Measurements from ENCODE around the gene PANK3. TPM values are rescaled to one million over a fixed set of nuclear protein-coding genes. Genes with fewer than 3 reads are reported as not detected.
"Not testable (repeated sequence)": the region's sequence is repeated elsewhere in the genome, so short reads cannot be mapped to it uniquely, and the experiment has no call there.

Gene PANK3
- total RNA-seq, 1 experiment from 2014 or later: 99.6 TPM

DNA sequence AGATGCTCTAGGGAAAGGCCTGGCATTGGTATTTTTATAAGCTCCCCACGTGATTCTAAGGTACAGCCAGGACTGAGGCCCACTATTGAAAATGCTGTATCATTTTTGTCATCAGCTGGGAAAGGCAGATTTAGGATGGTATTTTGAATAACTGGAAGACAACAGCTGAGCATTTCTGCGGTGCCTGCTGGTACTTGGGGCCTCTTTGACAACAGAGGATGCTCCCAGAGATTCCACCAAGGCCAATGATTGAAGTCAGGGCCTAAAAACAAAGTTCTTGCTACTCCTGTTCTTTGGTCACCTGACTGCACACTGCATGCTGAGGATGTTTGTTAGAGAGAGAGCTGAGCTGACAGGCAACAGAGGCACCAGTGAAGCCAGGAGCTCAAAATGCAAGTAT is 42.0 kb downstream of the PANK3 start:
- intact Hi-C loops (cut with micrococcal nuclease; ENCODE audit: unreplicated experiment): no loop called here
- Histone ChIP-seq H3K4me1 (no peaks in the 10 kb centered on the region), H3K27me3 (replicated peaks; ENCODE audit: control insufficient read depth, insufficient read depth, low read length) (no peaks in the 10 kb centered on the region), H3K9me3 (no peaks in the 10 kb centered on the region), H3K36me3 (ENCODE audit: control insufficient read depth, insufficient read depth, low read length) (no peaks in the 10 kb centered on the region), H3K4me3 (ENCODE audit: low read depth, low read length) (no peak overlapping the region)
- no TSS peak for BruUV-seq (replicated peaks)
- H3K4me3 Mint-ChIP-seq (ENCODE audit: unreplicated experiment): no peak overlapping the region
- POLR2A ChIA-PET: no interaction called here
- no peak overlapping the region for H3K27ac Mint-ChIP-seq (ENCODE audit: unreplicated experiment)
- no peaks in the 10 kb centered on the region for H3K4me1 Mint-ChIP-seq (ENCODE audit: low read depth, unreplicated experiment)
- no peaks in the 10 kb centered on the region for H3K9me3 Mint-ChIP-seq (ENCODE audit: unreplicated experiment)
- H3K36me3 Mint-ChIP-seq (ENCODE audit: insufficient read depth, unreplicated experiment): no peaks in the 10 kb centered on the region
- TF ChIP-seq, protein P1, sequence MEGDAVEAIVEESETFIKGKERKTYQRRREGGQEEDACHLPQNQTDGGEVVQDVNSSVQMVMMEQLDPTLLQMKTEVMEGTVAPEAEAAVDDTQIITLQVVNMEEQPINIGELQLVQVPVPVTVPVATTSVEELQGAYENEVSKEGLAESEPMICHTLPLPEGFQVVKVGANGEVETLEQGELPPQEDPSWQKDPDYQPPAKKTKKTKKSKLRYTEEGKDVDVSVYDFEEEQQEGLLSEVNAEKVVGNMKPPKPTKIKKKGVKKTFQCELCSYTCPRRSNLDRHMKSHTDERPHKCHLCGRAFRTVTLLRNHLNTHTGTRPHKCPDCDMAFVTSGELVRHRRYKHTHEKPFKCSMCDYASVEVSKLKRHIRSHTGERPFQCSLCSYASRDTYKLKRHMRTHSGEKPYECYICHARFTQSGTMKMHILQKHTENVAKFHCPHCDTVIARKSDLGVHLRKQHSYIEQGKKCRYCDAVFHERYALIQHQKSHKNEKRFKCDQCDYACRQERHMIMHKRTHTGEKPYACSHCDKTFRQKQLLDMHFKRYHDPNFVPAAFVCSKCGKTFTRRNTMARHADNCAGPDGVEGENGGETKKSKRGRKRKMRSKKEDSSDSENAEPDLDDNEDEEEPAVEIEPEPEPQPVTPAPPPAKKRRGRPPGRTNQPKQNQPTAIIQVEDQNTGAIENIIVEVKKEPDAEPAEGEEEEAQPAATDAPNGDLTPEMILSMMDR (IDR thresholded peaks at IDR 0.05; ENCODE audit: insufficient read depth in 1 of 2, low read depth in 1 of 2, low read length in 1 of 2, severe bottlenecking in 1 of 2, unreplicated experiment in 1 of 2): no peak
- H3K27me3 Mint-ChIP-seq (ENCODE audit: insufficient read depth, unreplicated experiment): no peaks in the 10 kb centered on the region
- CTCF ChIA-PET: no interaction called here
- no peak for DNase-seq

DNA sequence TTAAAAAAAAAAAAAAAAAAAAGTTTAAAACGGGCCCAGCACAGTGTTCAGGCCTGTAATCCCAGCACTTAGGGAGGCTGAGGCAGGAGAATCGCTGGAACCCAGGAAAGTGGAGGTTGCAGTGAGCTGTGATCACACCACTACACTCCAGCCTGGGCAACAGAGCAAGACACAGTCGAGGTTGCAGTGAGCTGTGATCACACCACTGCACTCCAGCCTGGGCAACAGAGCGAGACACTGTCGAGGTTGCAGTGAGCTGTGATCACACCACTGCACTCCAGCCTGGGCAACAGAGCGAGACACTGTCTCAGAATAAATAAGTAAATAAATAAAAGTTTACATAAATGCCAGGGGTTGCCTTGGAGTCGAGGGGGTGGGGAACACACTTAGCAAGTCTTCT is 44.8 kb downstream of the PANK3 start:
- ChIA-PET POLR2A (interaction anchor here (0.8 kb wide), 1 partner anchor 33 kb away, joined by 3 read pairs; no protein-coding TSS in a partner anchor), CTCF (interaction anchor here (0.6 kb wide), 2 partner anchors 273 to 679 kb away, joined by 3 read pairs; no protein-coding TSS in a partner anchor)
- H3K4me1 ChIP-seq; H3K36me3 Mint-ChIP-seq (ENCODE audit: insufficient read depth, unreplicated experiment); H3K9me3 ChIP-seq; H3K27me3 Mint-ChIP-seq (ENCODE audit: insufficient read depth, unreplicated experiment); H3K4me1 Mint-ChIP-seq (ENCODE audit: low read depth, unreplicated experiment); H3K4me3 Mint-ChIP-seq (ENCODE audit: unreplicated experiment); H3K9me3 Mint-ChIP-seq (ENCODE audit: unreplicated experiment); BruUV-seq (replicated peaks); H3K36me3 ChIP-seq (ENCODE audit: control insufficient read depth, insufficient read depth, low read length); H3K27me3 ChIP-seq (replicated peaks; ENCODE audit: control insufficient read depth, insufficient read depth, low read length); intact Hi-C loops (cut with micrococcal nuclease; ENCODE audit: unreplicated experiment); H3K4me3 ChIP-seq (ENCODE audit: low read depth, low read length); DNase-seq; H3K27ac Mint-ChIP-seq (ENCODE audit: unreplicated experiment): not testable (repeated sequence)

DNA sequence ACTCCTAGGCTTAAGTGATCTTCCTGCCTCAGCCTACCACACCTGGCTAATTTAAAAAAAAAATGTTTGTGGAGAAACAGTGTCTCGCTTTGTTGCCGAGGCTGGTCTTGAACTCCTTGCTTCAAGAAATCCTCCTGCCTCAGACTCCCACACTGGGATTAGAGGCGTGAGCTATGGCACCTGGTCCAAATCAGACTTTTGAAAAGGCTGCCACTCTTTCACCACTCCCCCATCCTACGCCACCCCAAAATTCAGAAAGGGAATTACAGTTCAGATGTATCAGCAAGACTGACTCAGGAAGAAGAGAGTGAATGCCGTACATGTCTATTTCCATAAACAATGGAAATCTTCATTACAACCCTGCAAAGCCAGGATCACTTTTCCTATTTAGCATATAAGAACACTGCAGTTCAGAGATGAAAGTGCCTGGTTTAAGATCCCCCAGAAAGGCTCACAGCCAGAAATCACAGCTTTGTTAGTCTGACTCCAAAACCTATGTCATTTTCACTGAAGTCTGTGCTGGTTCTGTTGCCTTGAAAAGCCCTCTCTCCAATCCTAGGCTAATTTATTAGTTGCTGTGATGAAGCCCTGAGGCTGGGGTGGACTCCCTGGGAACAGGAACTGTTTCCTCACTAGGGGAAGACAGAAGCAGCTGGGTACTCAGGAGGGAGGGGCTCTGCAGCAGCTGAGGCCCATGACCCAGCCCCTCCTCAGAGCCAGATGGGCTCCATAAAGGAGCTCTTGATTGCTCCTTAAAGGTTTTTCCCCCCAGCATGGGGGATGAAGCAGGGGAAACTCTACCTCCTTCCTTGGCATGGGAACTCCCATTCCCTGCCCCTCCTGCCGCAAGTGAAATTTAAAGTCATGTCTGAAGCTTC is 46.9 kb downstream of the PANK3 start:
- H3K4me3 Mint-ChIP-seq (ENCODE audit: unreplicated experiment): no peak overlapping the region
- intact Hi-C loops (cut with micrococcal nuclease; ENCODE audit: unreplicated experiment): no loop called here
- no peaks in the 10 kb centered on the region for H3K9me3 Mint-ChIP-seq (ENCODE audit: unreplicated experiment)
- no TSS peak for BruUV-seq (replicated peaks)
- no peaks in the 10 kb centered on the region for H3K36me3 ChIP-seq (ENCODE audit: control insufficient read depth, insufficient read depth, low read length)
- no peak overlapping the region for H3K4me3 ChIP-seq (ENCODE audit: low read depth, low read length)
- no peaks in the 10 kb centered on the region for H3K36me3 Mint-ChIP-seq (ENCODE audit: insufficient read depth, unreplicated experiment)
- no peaks in the 10 kb centered on the region for H3K27me3 ChIP-seq (replicated peaks; ENCODE audit: control insufficient read depth, insufficient read depth, low read length)
- no peaks in the 10 kb centered on the region for H3K9me3 ChIP-seq
- no peak overlapping the region for H3K27ac Mint-ChIP-seq (ENCODE audit: unreplicated experiment)
- H3K4me1 Mint-ChIP-seq (ENCODE audit: low read depth, unreplicated experiment): no peaks in the 10 kb centered on the region
- no peaks in the 10 kb centered on the region for H3K27me3 Mint-ChIP-seq (ENCODE audit: insufficient read depth, unreplicated experiment)
- ChIA-PET POLR2A (no interaction called here), CTCF (no interaction called here)
- TF ChIP-seq, protein P1 (IDR thresholded peaks at IDR 0.05; ENCODE audit: insufficient read depth in 1 of 2, low read depth in 1 of 2, low read length in 1 of 2, severe bottlenecking in 1 of 2, unreplicated experiment in 1 of 2): no peak
- no peaks in the 10 kb centered on the region for H3K4me1 ChIP-seq
- no peak for DNase-seq
